Measurements from ENCODE around the gene SRSF6. TPM values are rescaled to one million over a fixed set of nuclear protein-coding genes. Genes with fewer than 3 reads are reported as not detected.

SRSF6 gene
- total RNA-seq, 2 donors from 2014 or later, result 128 to 158 TPM

DNA sequence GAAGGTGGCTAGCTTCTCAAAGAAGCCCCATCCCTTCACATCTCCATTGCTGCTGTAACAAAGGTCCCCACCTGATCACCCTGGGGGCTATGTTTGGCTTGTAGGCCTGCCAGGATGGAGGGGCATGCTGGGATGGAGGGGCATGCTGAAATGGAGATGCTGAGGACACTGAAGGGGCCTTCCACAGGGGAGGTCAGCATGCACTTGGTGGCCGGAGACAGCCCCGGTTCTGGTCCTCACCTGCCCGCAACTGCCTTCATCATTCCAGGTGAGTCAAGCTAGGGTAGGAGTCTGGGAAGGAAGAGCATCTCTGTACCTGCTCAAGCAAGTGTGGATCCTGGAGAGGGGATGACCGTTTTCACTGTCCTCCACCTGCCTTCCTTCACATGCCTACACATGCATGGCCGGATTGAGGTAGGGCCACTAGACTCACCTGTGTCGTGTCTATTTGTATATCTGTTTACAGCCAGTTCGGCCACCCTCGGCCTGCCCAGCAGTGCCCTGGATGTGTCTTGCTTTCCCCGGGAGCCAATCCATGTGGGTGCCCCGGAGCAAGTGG is 55.8 kb downstream of the SRSF6 start:
- Mint-ChIP-seq H3K27me3 (ENCODE audit: low read depth) (peaks cover 11% of the 10 kb centered on the region), H3K4me3 (peak overlapping the region; percentile 97 to 99), H3K9me3 (no peaks in the 10 kb centered on the region), H3K4me1 (ENCODE audit: low read depth) (peaks cover 11% of the 10 kb centered on the region), H3K27ac (no peak overlapping the region), H3K36me3 (ENCODE audit: insufficient read depth in 2 of 2) (peaks cover 3 to 6% of the 10 kb centered on the region in 2 donors)
- ATAC-seq (replicated peaks in 1 of 2) (no peak), DNase-seq (no peak)

Other genes with a start within 250 kb of the SRSF6 start
- gene L3MBTL1, start 49.8 kb downstream of the SRSF6 start, total RNA-seq, result 10 to 100 TPM; 17.7 to 20.2 TPM
- 1 to 10 TPM; 1.4 to 1.7 TPM for gene SGK2, start 101.1 kb downstream of the SRSF6 start, total RNA-seq
- 10 to 100 TPM; 22.2 to 23.5 TPM for gene IFT52, start 133.0 kb downstream of the SRSF6 start, total RNA-seq
- gene MYBL2, start 209.2 kb downstream of the SRSF6 start, total RNA-seq, result 10 to 100 TPM; 76.9 to 87.7 TPM

All from activated T-cell treated with anti-CD3 and anti-CD28 coated beads, Interleukin-2, amount 50 U/mL, for 72 hours (primary cell).